M059J (cell line): ENCODE measurements around the gene BTBD10. TPM values are rescaled to one million over a fixed set of nuclear protein-coding genes. Genes with fewer than 3 reads are reported as not detected.

ENCODE experiments used
- DNase-seq: peaks from one replicate; pipeline ENCODE4 v3.0.0-alpha.2; 2012; ENCODE audit warnings: low read depth
- total RNA-seq: library from RNA; depleted of rRNA; stranded (reverse); fragments of >200 nt; shearing (Covaris generic); gene quantifications from 2 replicates; pipeline ENCODE4 v1.2.3, GENCODE V29; 2014

Gene BTBD10
- total RNA-seq, 1 experiment from 2014 or later = 65.4 TPM

- DNase-seq = no peak
These were observed 87.2 kb downstream of the BTBD10 start for GRCh38 chr11:13375798-13376197.

DNA sequence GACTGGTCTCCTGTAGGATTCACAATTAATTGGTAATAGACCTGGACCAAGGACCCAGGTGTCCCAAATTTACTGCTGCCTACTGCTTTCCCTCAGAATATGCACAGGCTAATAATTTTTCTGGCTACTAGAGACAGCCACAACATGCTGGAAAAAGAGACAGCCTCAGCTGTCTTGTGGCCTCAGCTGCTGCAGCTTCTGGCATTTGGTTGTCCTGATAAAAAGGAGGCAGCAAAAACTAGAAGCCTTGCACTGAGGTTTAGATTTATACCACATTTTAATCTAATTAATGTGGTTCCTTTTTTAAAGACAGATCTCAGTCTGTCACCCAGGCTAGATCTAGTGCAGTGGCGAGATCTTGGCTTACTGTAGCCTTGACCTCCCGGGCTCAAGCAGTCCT lies 89.8 kb downstream of the BTBD10 start:
- no peak for DNase-seq

DNA sequence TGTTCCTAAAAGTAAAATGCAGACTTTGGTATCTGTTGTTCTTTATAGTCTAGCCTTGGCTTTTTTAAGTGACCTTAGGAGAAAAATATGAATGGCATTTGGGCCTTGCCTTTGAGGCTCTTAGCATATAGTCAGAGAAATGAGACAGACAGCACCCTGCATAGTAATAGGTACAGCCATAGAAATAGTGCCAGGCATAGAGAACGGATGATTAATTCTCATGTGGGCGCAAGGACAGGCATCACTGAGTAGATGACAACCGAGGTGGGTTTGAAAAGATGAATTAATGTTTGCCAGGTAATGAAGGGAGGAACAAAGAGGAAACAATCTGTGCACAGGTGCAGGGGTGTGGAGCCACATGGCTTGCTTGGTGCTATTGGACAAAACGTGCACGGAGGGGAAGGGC lies 95.0 kb downstream of the BTBD10 start:
- DNase-seq = peak; percentile 40

GRCh38 chr11:13367115-13367514 lies 95.9 kb downstream of the BTBD10 start:
- no peak for DNase-seq

DNA sequence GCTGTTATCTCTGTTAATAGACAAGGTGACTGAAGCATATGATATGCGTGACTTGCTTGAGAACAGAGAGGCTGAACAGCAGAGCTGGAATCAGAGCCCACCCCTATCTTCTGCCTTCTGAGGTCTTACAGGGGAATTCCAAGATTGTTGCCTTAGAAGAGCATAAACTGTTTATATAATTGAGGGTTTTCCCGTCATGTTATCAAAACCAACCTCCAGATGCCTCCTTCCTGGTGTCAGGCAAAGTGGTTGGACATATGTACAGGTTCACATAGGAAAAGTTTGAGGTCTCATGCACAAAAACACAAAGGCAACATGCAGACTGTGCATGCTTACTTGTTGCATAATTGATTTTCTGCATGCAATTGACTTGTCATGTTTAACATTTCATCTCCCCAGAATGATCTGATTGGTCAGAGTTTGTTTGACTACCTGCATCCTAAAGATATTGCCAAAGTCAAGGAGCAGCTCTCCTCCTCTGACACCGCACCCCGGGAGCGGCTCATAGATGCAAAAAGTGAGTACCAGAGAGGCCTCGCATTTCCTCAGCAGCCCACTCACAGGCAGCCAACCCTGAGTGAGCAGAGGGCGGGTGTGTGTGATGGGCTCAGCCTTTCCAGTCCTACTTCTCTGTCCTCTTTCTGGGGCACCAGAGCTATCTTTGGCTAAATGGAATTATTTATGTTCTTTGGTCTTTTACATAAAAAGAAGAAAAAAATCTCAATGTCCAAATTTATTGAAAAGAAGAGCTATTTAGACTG lies 96.6 kb downstream of the BTBD10 start:
- no peak for DNase-seq

GRCh38 chr11:13364388-13364787 lies 98.6 kb downstream of the BTBD10 start:
- DNase-seq = no peak

DNA sequence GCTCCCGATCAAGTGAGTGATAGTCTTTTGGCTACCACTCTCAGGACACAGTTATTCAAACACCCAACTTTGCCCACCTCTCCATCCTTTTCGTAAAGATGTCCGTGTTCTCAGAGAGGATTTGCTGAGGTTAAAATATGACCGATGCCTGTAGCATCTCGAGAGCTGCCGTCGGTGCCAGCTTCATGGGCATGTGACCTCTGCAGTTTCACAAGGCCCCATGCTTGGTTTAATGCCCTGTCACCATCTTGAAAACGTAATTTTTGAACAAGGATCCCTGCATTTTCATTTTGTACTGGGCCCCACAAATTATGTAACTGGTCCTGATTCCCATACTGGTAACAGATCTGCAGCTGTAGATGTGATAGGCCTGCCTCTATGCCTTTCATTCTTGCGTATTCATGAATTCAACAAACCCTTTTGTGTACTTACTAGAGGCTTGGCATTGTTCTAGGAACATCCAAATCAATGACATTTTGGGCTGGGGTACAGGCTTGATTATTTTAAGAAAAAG lies 100.4 kb downstream of the BTBD10 start:
- DNase-seq = no peak

DNA sequence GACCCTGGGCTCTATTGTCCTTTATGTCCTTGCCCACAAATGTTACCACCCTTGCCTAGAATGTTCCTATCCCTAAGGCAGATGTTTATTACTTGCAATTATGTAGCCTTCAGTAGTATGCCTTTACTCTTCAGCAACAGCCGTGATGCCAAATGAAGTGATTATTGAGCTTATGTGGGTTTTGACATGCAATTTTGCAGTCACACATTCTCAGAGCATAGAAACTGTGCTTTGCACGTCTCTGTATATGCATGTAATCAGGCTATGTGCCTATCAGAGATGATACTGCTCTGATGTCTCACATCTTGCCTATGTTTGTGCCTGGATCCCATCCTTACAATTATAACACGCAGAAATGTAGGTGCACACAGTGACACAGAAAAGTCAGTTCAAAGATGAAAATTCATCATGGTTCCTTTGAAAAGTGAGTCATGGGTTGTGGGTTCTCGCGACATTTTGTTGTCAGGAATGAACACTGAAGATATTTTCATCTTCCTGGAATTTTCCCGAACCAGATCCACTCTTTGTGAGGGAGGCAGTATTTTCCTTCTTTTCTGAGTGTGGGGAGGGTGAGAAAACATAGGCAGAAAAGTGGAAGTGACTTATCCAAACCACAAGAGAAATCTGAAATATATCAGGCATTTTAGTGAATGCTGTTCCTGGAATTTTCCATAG lies 104.3 kb downstream of the BTBD10 start:
- DNase-seq = peak; percentile 43

GRCh38 chr11:13357232-13357631 lies 105.8 kb downstream of the BTBD10 start:
- no peak for DNase-seq

DNA sequence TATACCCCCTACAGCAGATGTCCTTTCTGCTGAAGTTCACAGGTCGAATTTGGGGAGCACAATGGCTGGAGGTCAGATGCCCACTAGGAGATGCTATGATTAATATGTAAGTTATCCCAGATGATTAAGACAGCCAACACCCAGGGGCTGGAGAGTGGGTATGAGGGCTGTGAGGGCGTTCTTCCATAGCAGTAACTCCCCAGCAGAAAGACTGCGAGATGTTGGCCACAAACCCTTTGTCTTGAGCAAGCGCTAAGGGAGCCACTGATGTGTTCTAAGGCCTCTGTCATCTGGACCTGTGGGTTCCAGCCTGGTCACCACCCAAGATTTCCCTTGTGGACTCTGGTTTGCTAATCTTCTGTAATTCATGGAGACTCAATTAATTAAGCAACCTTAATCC lies 107.8 kb downstream of the BTBD10 start:
- DNase-seq = no peak

DNA sequence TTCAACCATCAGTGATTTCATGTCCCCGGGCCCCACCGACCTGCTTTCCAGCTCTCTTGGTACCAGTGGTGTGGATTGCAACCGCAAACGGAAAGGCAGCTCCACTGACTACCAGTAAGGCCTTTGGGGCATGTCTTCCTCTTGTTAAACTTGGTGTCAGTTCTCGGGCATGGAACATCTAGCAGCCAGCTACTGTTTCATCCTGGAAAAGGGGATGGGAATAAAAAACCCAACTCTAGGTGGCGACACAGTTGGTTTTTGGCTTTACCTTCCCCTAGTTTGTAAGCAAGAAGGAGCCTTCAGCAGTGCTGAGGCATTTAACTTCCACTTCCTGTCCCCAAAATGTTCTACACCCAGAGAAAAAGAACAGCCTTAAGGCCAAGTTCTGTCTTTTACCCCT lies 108.7 kb downstream of the BTBD10 start:
- peak; percentile 26 for DNase-seq

GRCh38 chr11:13352711-13353110 lies 110.3 kb downstream of the BTBD10 start:
- DNase-seq = no peak

DNA sequence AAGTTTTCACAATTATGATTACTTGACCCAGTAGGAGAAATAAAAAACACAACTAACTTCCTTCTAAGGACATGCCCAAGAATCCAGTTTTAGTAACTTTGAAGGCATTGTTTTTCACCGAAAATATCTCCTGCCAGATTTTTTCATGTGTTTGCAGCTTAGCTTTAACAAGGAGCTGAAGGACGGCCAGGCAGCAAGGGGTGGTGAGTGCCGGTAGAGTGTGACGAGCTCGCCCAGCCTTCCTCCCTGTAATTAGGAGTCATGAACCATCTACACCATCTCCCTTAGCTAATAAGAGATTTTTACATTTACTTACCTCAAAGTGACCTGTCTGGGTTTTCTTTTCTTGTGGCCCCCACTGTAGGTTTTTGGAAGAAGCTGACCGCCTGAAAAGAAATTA lies 113.4 kb downstream of the BTBD10 start:
- no peak for DNase-seq

DNA sequence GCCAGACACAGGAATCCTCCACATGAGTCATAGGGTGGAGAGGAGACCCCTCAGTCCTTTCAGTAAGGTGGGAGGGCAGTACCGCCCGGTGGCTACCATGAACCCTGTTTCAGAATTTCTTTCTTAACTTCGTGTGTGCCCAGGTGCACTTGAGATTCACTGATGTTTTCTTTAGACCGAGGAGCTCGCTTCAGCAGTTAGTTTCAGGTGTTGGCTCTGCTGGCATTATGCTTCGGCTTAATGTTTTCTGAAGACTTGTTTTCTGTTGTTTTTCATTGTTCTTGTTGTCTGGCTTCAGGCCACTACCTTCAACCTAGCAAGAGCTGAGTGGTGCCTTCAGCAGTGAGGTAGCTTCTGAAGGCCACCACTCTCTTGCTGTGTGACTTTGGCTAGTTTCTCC lies 114.0 kb downstream of the BTBD10 start:
- DNase-seq = no peak

DNA sequence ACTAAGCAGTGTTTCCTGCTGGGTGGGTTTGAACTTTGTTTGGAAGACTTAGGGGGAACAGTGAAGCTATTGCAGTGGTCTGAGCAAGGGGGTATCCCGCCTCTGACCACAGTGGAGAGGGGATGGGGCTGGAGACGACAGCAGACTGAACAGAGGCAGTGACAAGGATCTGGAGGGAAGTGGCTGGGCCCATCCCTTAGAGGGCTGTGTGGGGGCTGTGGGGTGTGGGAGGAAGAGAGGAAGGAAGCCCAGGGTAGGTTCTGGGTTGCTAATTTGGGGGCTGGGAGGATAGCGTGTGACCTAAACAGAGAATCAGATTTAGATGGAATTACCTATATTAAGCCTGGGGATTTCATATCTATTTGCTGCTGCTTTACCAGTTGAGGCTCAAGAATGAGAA lies 114.7 kb downstream of the BTBD10 start:
- DNase-seq = no peak

GRCh38 chr11:13347901-13348300 lies 115.1 kb downstream of the BTBD10 start:
- DNase-seq = no peak

- DNase-seq = no peak
These were observed 116.6 kb downstream of the BTBD10 start for GRCh38 chr11:13346470-13346869.

- no peak for DNase-seq
These were observed 118.2 kb downstream of the BTBD10 start for GRCh38 chr11:13344818-13345217.

GRCh38 chr11:13343931-13344717 lies 118.9 kb downstream of the BTBD10 start:
- DNase-seq = peak; percentile 80

DNA sequence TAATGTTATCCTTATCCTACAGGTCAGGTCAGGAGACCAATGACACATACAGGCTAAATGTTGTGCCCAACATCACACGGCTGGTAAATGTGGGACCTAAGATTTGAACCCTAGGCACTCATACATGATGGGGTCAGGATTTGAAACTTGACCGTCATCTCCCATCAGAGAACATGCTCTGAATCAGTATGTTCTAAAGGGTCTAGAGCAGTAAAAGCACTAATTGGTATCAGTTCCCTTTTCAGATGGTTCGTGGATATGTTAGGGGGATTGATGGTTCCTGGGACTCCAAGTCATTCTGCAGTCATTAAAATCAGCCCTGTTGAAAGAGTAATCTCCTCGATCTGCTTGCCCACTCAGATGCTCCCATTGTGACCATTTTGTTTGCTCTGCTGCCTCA lies 120.0 kb downstream of the BTBD10 start:
- DNase-seq = no peak

DNA sequence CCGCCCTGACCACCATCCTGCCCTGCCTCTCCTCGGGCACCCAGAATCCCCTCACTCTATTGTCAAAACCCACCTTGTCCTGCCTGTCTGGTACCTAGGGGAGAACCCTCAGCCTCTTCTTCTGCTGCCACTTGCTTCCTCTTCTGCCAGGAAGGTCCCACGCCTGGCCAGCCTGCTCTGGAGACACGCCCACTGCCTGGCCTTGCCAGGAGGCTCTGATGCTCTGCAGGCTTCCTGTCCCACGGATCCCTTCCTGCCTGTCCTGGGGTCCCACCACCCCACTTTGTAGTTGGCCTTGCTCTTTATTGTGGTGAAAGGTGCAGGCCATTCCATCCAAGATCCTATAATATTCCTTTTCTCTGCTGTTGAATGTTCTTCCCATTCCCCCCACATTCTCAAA lies 122.0 kb downstream of the BTBD10 start:
- no peak for DNase-seq
